ENCODE results near the gene GAA. TPM values are rescaled to one million over a fixed set of nuclear protein-coding genes. Genes with fewer than 3 reads are reported as not detected.

The GAA gene
- total and polyA plus RNA-seq, 2 of the 8 experiments (the other 6 are each of a cell fraction or from before 2014, with no cell fraction given), result 14.8 to 30.0 TPM

- Histone ChIP-seq H2AFZ (ENCODE audit: low read length) (no peak within 1 kb of the TSS; the same call in 1 of the 2 replicates), H4K91ac (replicated peaks; ENCODE audit: insufficient read length, low read length) (no peak within 1 kb of the TSS), H3K36me3 (ENCODE audit: control insufficient read depth in 2 of 4, insufficient read depth in 4 of 4, low read length in 3 of 4) (peaks cover 17 to 21% (median 19%) of the 10 kb centered on the region in 4 experiments), H3K79me2 (ENCODE audit: control insufficient read depth in 1 of 2, insufficient read depth in 2 of 2, low read length in 2 of 2) (peaks cover 22 to 48% of the 10 kb centered on the region in 2 experiments), H3K27ac (ENCODE audit: low read depth, low read length) (peak within 1 kb of the TSS; percentile 83), H2BK20ac (ENCODE audit: low read length) (no peak within 1 kb of the TSS), H3K14ac (ENCODE audit: insufficient read length) (no peak within 1 kb of the TSS), H2AK5ac (ENCODE audit: low read depth, low read length) (0 out of 2 replicates have a peak within 1 kb of the TSS, but pooled peaks have one; percentile 9), H2BK120ac (replicated peaks; ENCODE audit: low read depth, low read length) (no peak within 1 kb of the TSS), H2BK12ac (ENCODE audit: low read depth, low read length) (no peak within 1 kb of the TSS), H3K4me3 (ENCODE audit: extremely low read depth in 1 of 4, insufficient read depth in 2 of 4, low read depth in 3 of 4, low read length in 4 of 4) (peak within 1 kb of the TSS; percentile 84 to 95 (median 88)), H3K4me1 (replicated peaks in 1 of 4; ENCODE audit: control insufficient read depth in 3 of 4, insufficient read depth in 4 of 4, low read length in 3 of 4) (peaks cover 2 to 20% (median 6%) of the 10 kb centered on the region in 4 experiments), H3K9ac (replicated peaks in 1 of 4; ENCODE audit: extremely low read depth in 1 of 4, low read depth in 3 of 4, low read length in 3 of 4) (peak within 1 kb of the TSS; percentile 84 to 92 (median 88)), H3K4ac (replicated peaks; ENCODE audit: insufficient read length, low read depth, low read length) (no peak within 1 kb of the TSS), H3K23ac (ENCODE audit: insufficient read length) (no peak within 1 kb of the TSS), H3K18ac (ENCODE audit: extremely low read depth, low read length) (peak within 1 kb of the TSS; percentile 60; the same call in 1 of the 2 replicates), H3K4me2 (ENCODE audit: insufficient read depth in 1 of 2, low read depth in 2 of 2, low read length in 2 of 2) (peak within 1 kb of the TSS; percentile 85 to 96), H2BK15ac (ENCODE audit: low read length) (no peak within 1 kb of the TSS), H4K8ac (ENCODE audit: extremely low read depth, insufficient read depth, low read length) (peak within 1 kb of the TSS; percentile 88; the same call in 1 of the 2 replicates), H3K79me1 (ENCODE audit: low read depth, low read length) (peaks cover 17% of the 10 kb centered on the region), H3K23me2 (ENCODE audit: low read depth, low read length) (peaks cover 11% of the 10 kb centered on the region), H4K5ac (ENCODE audit: insufficient read length, low read depth, low read length) (peak within 1 kb of the TSS; percentile 2), H3K56ac (replicated peaks; ENCODE audit: insufficient read length, low read depth, low read length) (peak within 1 kb of the TSS; percentile 83), H3K9me3 (ENCODE audit: insufficient read depth in 2 of 2, low read depth in 1 of 2, low read length in 1 of 2) (no peaks in the 10 kb centered on the region), H3K27me3 (replicated peaks in 1 of 4; ENCODE audit: control insufficient read depth in 3 of 4, extremely low read depth in 1 of 4, insufficient read depth in 3 of 4, low read length in 3 of 4) (no peaks in the 10 kb centered on the region; a peak in 2 of 7 replicates), H4K20me1 (replicated peaks in 1 of 2; ENCODE audit: control insufficient read depth in 1 of 2, insufficient read depth in 2 of 2, low read length in 2 of 2) (peaks cover 7 to 25% of the 10 kb centered on the region in 2 experiments), H2BK5ac (ENCODE audit: low read depth, low read length) (no peak within 1 kb of the TSS; the same call in none of the 2 replicates)
- POLR2A ChIA-PET (ENCODE audit: partially characterized antibody), result interaction anchor here (0.6 to 4.0 kb wide), 16 partner anchors 13 to 350 kb away, joined by 3 to 17 read pairs (median 4); partner anchors contain the start of genes CBX8 and GAA
- CTCF ChIA-PET (ENCODE audit: partially characterized antibody), result interaction anchor here (0.6 to 1.8 kb wide), 5 partner anchors 28 to 251 kb away, joined by 3 to 7 read pairs (median 3); no protein-coding TSS in a partner anchor
- 3% methylated on average over 71 of the region's 90 CpGs; no CpG with 5 or more reads in 1 of the 2 experiments for WGBS, 2 experiments (ENCODE audit: extremely low coverage in 1 of 2, insufficient coverage in 1 of 2, insufficient read length in 1 of 2, insufficient replicate concordance in 2 of 2, low coverage in 1 of 2, low lambda C conversion rate in 2 of 2, missing lambda C conversion rate in 1 of 2)
- DNase-seq (ENCODE audit: low read depth in 1 of 2, low spot score in 2 of 2) (peak; percentile 97 to 98), FAIRE-seq (peak; percentile 70)
- TF ChIP-seq KDM4A (IDR thresholded peaks at IDR 0.05; ENCODE audit: low read depth, low read length, severe bottlenecking) (peak; percentile 48), SP4 (IDR thresholded peaks at IDR 0.05; ENCODE audit: low read length) (peak; percentile 71; the same call in 1 of the 2 replicates), CHD2 (IDR thresholded peaks at IDR 0.05; ENCODE audit: low read length) (peak; percentile 98), TBP (IDR thresholded peaks at IDR 0.05; ENCODE audit: low read depth, low read length) (peak; percentile 87), TCF12 (IDR thresholded peaks at IDR 0.05; ENCODE audit: low read depth, low read length) (no peak), SP2 (IDR thresholded peaks at IDR 0.05; ENCODE audit: low read length) (no peak), SIRT6 (IDR thresholded peaks at IDR 0.05; ENCODE audit: low read length) (no peak), GTF2F1 (IDR thresholded peaks at IDR 0.05; ENCODE audit: borderline replicate concordance, low read depth, low read length) (no peak), RFX5 (IDR thresholded peaks at IDR 0.05; ENCODE audit: borderline replicate concordance, low read depth, low read length) (no peak), E2F6 (IDR thresholded peaks at IDR 0.05) (no peak; the same call in 1 of the 2 replicates), ZNF274 (IDR thresholded peaks at IDR 0.05; ENCODE audit: borderline replicate concordance, extremely low read depth, low read length) (no peak), BRCA1 (IDR thresholded peaks at IDR 0.05; ENCODE audit: low read depth, low read length) (peak; percentile 95)
Observed at GRCh38 chr17:80147035-80147822, 45.8 kb downstream of the GAA start, which contains the start of gene EIF4A3. Gene EIF4A3, minus strand, starts transcription at chr17:80147128. Its CDS starts 167 bp downstream, at chr17:80146961.
